Brain pericyte (primary cell): Measurements from ENCODE around the gene DOCK3.
"Not testable (repeated sequence)": the region's sequence is repeated elsewhere in the genome, so short reads cannot be mapped to it uniquely, and the experiment has no call there.

Experiments
- DNase-seq: peaks from one replicate; pipeline ENCODE4 v3.0.0-alpha.2; 2012; ENCODE audit warnings: low read depth, low spot score

DOCK3 gene

DNA sequence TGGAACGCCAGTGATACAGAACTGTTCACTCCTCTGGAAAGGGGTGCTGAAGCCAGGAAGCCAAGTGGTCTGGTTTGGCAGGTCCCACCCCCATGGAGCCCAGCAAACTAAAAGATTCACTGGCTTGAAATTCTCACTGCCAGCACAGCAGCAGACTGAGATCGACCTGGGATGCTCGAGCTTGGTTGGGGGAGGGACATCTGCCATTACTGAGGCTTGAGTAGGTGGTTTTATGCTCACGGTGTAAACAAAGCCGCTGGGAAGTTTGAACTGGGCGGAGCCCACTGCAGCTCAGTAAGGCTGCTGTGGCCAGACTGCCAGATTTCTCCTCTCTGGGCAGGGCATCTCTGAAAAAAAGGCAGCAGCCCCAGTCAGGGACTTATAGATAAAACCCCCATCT, 417.4 kb downstream of the DOCK3 start:
- DNase-seq: not testable (repeated sequence)

DNA sequence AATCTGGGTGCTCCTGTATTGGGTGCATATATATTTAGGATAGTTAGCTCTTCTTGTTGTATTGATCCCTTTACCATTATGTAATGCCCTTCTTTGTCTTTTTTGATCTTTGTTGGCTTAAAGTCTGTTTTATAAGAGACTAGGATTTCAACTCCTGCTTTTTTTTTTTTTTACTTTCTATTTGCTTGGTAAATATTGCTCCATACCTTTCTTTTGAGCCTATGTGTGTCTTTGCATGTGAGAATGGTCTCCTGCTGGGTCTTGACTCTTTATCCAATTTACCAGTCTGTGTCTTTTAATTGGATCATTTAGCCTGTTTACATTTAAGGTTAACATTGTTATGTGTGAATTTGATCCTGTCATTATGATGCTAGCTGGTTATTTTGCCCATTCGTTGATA, 420.1 kb downstream of the DOCK3 start:
- DNase-seq: not testable (repeated sequence)

DNA sequence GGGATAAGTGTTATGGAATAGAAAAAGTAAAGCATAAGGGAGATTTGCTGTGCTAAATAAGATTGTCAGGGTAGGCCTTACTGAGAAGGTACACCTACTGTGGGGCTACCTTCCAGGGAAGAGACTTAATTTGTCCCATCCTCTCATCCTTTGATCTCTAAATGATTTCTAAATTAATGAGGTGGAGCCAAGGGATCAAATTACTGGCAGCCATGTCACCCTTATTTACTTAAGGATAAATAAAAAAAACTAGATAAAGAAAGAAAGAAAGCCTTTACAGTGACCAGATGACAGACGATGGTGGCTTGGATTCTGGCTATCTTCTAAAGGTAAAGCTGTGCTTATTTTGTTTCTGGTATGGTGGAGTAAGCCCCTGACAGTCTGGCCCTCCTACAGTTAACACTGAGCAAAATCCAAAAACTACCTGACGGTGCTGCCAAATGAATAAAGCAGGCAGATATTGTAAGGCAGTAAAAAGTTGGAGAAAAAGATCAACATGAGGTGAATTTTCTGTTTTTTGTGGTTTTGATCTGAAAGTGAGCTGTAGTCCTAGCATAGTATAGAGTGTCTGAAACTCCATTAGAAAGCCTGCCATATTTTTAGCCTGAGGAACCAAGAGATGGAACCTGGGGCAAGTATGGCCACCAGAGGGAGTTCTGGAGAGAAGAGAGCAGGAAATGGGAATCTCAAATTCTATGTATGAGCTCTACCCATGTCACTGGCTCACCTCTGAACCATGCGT, 425.2 kb downstream of the DOCK3 start:
- no peak for DNase-seq

DNA sequence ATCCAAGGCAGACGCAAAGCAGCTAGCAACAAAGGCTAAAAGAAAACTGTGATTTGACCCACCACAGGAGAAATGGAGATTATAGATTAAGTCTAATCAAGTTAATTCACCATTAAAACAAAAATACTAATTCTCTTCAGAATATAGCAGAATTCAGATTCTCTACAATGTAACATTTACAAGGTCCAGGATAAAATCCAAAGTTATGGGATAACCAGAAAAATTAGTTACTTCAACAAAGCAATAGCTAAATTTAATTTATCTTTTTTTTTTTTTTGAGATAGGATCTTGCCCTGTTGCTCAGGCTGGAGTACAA, 425.8 kb downstream of the DOCK3 start:
- DNase-seq: no peak

DNA sequence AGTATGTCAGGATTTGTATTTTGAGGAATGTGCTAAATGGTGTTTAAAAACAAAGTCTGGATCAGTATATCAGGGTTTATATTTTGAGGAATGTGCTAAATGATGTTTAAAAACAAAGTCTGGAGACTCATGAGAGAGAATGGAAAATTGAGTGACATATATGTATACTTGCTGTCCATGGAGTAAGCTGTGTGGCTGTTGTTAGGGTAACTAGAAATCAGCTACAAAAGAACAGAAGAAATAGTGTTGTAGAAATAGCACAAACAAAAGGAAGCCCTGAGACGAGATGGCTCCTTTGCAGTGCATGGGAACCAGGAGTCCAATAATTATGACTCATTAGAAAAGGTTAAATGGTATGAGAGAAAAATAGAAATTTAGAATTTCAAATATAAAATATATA, 427.7 kb downstream of the DOCK3 start:
- no peak for DNase-seq

DNA sequence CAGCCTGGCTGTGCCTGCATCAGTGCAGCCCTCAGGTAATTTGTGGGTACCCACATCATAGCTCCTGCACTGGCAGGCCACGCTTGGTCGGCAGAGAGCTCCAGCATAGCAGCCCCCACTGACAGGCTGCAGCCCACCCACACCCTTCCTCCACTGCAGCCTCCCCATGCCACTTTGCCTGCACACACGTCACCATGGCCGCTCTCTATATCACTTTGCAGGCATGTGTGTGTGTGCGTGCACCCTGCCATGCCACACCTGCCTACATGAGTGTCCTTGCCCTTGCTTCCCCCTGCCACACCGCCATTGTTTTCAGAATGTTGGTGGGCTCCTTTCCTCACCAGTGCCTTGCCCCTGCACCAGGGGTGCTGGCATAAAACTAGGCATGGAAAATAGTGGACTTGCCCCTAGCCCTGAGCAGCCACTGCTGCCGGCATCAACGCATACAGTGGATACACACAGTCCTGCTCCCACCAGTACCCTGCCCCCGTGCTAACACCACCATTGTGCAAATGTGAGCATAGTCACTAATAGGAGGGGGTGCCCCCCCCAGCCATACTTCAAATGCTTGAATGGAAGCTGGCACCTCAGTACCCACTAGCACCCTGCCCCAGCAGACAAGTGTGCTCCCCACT, 431.6 kb downstream of the DOCK3 start:
- DNase-seq: no peak

DNA sequence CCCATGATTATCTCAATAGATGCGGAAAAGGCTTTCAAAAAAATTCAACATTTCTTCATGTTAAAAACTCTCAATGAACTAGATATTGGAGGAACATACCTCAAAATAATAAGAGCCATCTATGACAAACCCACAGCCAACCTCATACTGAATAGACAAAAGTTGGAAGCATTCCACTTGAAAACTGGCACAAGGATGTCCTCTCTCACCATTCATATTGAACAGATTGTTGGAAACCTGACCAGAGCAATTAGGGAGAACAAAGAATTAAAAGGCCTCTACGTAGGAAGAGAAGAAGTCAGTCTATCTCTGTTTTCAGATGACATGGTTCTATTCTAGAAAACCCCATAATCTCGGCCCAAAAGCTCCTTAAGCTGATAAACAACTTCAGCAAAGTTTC, 435.9 kb downstream of the DOCK3 start:
- DNase-seq: no peak

DNA sequence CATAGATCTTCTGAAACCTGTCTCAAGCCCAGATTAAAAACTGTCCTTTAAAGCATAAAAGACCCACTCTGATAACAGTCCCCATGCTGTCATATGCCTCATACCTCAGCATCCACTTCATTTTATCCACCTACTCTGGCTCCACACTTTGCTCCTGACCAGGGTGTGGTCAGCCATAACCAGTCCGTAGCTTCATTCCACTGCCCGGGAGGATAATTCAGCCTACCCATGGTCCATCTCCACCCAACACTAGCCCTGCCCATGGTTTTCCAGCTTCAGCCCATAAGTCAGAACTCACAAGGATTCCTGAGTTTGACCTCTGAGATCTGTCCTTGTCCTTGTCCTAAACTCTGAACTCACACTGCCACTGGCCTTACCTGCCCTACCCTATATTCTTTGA, 448.2 kb downstream of the DOCK3 start:
- no peak for DNase-seq

DNA sequence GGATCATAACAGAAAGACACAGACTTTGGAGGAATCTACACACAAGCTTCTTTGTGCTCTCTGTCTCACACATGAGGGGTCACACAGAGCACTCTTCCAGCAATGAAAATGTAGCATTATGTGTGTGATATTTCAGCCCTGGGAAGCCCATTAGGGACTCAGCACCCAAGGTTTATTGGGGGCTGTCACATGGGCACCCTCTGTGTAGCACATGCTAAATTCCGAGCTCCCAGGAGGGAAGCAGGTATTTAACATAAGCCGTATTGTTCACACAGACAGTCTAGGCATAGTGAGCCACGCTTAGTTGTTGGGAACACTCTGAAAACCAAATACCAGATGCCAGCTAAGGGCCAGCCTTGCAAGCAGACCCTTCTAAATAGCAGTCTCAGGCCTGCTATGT, 448.8 kb downstream of the DOCK3 start:
- DNase-seq: no peak

DNA sequence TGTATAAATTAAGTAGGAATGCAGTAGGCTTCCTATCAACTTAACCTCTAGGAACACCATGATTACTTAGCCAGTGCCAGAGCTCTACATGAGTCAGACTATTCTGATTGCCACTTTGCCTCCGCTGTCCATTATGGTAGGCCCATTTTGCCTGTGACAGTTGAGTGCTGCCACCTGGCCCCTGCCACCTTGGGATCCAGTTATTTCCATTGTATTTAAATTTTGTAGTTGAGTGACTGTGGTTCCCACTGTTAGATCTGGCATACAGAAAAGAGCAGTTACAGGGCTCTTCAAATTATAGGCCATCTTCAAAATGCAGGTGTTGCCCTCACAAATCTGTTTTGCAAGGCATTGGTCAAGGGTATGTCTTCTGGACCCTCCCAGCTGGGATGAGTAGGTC, 456.9 kb downstream of the DOCK3 start:
- DNase-seq: not testable (repeated sequence)

DNA sequence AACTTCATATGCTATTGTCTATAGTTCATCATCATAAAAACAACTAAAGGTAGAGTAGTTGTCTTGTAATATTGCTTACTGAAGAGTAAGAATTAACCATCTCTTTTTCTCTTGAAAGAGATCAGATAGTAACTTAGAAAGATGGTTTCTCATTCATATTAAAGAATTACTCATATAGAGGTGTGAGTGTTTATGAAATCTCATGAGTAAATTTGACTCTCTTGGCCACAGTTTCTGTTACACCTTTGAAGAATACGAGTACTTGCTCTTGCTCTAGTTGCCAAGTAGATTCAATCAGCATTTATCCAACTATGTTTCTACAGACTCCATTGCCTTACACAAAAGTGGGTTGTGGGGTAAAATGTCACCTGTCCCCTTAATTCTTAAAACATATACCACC, 463.0 kb downstream of the DOCK3 start:
- no peak for DNase-seq

DNA sequence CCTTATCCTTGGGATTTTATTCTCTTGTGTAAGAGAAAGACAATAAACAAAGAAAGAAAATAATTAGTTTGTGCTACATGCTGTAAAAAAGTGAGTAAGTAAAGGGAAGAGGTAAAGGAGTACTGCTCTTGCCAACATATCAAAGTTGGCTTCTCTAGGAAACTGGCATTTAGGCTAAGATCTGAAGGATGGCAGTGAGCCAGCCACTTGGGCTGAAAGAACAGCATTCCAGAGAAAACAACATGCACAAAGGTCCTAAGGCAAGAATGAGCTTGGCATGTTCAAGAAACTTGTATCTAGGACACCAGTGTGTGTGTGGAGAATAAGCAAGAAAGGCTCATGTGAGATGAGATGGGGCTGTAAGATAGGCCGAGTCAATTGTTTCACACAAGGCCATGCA, 464.9 kb downstream of the DOCK3 start:
- no peak for DNase-seq

DNA sequence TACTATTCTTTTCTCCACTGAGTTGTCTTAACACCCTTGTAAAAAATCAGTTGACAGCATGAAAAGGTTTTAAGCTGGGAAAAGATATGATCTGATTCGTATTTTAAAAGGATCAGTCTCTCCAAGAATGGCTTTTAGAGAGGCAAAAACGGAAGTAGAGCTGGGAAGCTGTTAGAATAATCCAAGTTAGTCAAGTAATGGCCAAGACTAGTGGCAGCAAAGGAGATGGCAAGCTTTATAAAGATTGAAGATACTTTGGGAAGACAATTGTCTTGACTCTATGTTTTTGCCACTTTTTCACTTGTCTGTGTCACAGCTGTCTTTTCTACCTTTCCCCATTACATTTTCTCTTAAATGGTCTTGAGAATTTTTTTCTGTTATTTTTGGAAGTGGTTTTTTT, 466.8 kb downstream of the DOCK3 start:
- no peak for DNase-seq

DNA sequence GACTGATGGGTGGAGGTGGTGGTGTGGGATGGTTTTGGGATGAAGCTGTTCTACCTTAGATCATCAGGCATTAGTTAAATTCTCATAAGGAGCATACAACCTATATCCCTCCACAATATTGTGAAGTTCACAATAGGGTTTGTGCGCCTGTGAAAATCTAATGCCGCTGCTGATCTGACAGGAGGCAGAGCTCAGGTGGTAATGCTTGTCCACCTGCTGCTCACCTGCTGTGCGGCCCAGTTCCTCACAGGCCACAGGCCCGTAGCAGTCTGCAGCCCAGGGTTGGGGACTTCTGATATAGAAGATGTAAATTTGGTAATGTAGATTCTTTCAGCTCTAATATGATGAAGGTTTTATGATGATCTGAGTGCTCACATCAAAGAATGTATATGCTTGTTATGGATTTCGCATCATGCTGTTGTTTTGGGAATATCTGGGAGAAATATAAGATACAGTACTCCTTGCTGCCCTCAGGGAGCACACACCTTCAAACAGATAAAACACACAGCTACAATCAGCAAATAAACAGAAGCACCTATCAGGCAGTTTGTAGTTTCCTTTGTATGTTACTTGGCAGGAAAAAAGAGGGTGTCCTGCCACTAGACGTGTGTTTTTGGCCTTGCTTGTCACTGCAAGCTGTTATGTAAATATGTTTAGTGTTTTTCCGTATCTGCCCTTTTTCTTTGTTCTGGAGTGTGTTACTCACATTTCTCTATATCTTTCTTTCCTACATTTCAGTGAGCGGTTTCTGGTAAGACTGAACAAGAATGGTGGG, 471.3 kb downstream of the DOCK3 start:
- no peak for DNase-seq

DNA sequence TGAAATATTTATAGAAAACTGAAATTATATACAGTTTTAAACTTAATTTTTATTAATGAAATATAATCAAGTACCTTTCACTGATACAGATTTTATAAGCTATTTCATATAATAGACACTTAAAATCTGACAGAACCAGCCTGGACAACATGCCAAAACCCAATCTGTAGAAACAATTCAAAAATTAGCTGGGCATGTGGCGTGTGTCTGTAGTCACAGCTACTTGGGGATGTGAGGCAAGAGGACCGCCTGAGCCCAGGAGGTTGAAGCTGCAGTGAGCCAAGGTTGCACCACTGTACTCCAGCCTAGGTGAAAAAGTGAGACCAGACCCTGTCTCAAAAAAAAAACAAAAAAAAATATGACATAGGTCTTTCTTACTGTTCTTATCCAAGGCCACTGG, 472.1 kb downstream of the DOCK3 start:
- DNase-seq: no peak

DNA sequence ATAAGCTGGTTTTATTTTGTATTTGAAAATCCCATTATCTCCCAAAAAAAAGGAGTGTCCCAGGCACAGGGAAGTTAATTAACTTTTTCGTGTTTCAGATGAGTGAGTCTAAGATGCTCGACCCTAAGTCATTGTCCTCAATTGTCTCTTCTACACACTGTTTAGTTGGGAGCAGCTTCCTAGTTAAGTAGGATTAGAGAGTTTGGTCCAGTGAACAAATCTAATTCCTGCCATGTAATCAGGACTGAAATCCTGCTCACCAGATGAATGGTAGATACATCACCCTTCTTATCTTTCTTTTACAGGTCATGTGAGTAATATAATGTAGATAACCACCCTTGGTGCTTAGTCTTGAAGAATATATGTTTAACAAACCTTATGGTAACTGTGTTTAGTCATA, 481.4 kb downstream of the DOCK3 start:
- DNase-seq: no peak

DNA sequence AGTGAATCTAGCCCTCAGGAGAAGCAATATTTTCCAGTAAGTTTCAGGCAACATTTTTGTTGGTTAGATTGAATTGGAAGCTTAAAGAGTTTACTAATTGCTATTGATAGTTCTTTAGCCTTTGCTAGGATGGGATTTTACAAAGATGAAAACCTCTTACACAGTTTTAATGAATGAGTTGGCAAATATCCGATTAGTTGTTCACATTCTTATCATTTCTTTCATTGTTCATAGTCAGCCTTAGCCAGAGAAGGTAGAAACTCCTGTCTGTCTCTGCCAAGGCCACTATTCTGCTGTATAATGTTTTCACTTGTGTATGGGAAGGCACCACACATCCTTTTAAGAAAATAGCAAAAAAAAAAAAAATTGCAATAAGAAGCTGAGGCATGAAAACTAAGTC, 488.3 kb downstream of the DOCK3 start:
- DNase-seq: no peak

DNA sequence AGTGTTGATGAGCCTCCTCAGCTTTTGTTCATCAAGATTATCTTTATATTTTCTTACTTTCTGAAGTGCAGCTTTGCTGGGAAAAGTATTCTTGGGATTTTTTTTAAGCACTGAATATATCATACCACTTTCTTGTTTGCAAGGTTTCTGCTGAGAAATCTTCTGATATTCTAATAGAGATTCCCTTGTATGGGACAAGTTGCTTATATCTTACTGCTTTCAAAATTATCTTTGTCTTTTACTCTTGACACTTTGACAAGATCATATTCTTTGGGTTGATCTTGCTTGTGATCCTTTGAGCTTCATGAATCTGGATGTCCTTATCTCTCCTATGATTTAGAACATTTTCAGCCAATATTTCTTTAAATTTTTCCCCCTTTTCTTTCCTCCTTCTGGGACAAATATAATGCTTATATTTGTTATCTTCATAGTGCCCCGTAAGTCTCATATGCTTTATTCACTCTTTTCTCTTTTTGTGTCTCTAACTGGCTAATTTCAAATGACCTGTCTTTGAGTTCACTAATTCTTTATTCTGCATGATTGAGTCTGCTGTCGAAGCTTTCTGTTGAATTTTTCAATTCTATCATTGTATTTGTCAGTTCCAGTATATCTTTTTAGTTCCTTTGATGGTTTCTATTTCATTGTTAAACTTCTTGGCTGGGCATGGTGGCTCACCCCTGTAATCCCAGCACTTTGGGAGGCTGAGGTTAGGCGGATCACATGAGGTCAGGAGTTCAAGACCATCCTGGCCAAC, 499.0 kb downstream of the DOCK3 start:
- DNase-seq: no peak

DNA sequence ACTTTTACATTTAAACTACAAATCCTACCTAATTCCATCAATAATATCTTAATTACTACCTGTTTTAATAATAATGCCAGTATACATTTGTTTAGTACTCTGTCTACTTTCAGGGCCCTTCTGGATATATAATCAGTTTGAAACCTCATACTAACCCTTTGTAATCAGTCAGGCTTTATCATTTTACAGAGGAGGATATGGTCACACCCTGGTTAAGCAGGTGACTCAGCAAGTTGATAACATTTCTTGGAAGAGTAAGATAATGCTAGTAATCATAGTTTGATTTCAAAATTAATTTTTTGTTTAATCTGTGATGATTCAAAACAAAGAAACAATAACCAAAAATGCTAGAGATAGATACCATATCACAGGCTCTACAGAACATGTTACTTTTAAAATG, 502.2 kb downstream of the DOCK3 start:
- DNase-seq: no peak

DNA sequence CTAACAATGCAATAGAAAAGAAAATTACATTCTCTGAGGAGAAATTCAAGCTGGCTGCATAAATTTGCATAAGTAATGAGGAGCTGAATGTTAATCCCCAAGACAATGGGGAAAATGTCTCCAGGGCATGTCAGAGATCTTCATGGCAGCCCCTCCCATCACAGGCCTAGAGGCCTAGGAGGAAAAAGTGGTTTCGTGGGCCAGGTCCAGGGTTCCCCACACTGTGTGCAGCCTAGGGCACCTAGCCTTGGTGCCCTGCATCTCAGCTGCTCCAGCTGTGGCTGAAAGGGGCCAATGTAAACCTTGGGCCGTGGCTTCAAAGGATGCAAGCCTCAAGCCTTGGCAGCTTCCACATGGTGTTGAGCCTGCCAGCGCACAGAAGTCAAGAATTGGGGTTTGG, 511.7 kb downstream of the DOCK3 start:
- not testable (repeated sequence) for DNase-seq

DNA sequence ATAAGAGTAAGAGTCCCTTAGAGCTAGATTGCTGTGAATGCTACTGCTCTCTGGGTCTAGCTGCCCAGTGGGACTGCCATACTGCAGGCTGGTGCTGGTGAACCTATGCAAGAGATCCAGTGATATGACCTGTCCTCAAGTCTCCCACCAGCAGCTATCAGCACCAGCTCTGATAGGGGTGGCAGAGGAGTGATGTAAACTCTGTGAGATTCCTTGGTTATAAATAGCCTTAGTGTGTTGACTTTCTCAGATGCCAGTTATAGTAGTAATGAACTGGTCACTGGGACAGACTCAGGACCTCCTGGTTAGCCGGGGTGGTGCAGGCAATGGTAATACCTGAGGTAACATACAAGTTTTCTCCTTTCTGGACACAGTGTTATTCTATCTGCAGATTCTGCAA, 515.5 kb downstream of the DOCK3 start:
- DNase-seq: no peak

DNA sequence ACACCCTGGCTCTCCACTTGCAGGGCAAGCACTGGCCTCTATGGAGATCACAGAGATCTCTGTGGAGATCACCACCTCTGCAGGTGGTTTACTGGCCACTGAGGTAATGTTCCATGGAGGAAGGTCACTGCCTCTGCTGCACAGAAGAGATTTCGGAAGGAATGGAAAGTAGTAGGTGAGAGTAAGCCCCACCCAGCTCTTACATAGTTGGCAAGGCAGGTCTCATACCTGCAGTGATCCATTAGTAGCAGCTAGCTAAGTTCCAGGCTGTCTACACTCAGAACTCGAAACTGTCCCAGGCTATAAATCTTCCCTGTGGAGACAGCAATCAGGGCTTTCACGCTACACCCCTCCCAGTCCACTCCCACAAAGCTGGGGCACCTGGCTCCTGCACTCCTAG, 516.1 kb downstream of the DOCK3 start:
- no peak for DNase-seq
